LoVo (cell line): Measurements from ENCODE around the gene SHB.

Experiments
- DNase-seq: peaks from one replicate; pipeline ENCODE4 v3.0.0-alpha.2; 2016; ENCODE audit warnings: low spot score

Gene SHB

DNA sequence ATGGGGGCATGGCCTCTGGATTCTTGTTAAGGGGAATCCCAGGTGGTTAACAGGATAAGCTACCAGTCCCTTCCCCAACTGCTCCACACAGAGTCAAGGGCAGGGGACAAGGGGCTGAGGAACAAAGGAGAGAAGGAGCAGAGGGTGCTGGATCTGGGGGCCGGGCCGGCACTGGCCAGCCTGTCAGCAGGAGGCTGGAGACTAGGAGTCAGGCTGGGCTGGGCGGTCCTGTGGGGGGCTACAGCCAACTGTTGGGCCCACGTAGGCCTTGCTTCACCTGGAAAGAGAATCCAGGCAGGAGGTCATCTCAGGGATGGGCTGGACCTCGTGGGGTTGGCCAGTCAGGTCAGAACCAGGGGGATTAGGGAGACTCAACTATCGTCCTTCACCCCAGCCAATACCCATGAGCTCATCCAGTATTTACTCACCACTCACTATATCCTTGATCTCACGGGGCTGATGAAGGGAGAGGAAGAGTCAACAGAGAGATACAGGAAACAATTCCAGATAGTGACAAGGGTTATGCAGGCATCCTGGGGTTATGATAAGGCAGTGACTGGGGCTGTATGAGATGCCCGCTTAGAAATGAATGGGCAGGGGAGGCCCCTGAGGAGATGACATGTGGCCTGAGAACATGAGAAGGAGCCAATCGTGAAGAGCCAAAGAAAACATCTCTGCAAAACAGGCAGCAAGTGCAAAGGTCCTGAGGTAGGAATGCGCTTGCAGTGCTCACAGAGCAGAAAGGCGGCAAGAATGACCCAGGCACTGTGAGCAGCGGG, 117.2 kb downstream of the SHB start:
- DNase-seq, result no peak

DNA sequence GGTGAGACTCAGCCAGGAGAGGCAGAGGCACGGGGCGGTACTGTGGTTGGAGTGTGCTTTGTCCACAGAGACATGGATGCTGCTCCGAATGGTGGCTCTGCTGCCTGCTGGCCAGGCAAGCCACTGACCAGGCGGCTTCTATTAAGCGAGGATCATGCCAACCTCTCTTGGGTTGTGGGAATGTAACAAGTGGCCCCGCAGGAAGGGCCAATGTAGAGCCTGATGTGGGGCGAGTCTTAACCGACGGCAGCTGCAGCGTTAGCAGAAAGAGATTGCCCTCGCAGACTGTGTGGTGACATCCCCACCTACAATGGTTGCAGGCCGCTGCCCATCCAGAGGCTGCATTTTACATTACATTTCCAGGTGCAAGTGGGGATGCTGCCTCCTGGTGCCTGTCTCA, 118.5 kb downstream of the SHB start:
- no peak for DNase-seq

DNA sequence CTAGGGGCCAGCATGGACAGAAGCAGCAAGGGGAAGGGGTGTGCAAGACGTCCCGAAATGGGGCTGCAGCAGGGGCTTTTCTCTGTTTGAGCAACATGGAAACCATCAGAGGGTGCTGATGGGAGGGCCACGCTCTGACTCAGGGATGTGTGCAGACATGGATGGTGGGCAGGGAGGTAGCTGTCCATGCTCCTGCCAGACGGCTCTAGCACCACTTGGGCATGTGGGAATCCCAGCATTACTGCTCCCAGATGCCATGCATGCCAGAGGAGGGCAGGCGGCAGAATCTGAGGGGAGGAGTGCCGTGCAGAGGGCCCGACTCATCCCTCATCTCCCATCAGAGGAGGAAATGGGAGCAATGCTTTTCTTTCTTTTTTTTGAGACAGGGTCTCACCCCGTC, 119.5 kb downstream of the SHB start:
- no peak for DNase-seq

DNA sequence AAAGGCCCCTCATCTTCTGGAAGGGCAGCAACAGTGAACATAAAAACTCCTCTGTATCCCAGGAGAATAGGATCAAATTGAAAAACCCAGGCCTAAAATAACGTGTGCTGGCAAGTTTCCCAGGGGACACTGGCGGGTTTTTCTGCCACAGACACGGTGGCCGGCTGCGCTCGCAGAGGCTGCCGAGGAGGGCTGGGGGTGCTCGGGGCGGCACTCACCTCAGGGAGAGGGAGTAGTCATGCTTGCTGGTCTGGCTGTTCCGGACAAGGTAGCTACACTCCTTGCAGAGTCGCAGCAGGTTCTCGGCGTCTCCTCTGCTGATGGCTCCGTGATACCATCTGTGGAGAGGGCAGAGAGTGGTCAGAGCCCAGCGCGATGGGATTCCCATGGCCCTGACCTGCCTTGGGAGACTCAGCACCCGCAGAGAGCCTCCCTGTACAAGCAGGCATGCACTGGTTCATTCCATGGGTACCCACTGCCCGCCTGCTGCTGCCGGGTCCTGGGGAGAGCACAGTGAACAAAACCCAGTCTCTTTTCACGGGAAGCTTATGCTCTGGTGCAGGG, 120.5 kb downstream of the SHB start:
- no peak for DNase-seq

DNA sequence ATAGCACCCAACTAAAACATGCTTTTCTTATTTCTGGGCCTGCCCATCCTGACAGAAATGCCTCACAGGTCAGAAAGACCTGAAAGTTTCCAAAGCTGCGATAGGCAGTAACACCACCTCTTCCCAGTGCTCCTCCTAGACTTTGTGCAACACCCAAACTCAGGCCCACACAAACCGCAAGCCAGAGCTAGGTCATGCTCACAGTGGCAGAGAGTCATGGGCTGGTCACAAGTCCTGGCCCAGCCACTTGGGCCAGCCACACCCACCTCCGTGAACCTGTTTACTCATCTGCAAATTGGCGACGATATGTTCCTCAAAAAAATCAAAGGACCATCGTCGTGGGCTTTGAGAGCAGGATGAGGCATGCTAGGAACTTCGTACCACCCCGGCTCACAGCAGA, 121.0 kb downstream of the SHB start:
- DNase-seq, result no peak

DNA sequence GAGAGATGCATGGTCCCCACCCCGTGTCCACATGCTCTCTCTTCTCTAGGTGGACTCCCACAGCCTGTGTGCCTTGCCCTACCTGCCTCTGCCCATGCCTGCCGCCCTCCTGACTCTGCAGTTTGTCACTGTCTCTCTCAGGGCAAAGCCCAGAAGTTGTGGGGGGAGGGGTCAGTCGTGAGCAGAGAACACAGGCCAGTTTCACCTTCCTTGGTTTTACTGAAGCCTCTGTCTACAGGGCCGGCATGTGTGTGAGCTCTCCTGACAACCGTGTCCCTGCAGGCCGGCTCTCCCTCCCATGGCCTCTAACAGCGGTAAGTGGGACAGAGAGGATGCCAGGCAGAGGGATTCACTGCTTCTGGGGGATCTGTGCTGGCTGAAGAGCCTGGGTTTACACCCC, 121.6 kb downstream of the SHB start:
- DNase-seq, result no peak

DNA sequence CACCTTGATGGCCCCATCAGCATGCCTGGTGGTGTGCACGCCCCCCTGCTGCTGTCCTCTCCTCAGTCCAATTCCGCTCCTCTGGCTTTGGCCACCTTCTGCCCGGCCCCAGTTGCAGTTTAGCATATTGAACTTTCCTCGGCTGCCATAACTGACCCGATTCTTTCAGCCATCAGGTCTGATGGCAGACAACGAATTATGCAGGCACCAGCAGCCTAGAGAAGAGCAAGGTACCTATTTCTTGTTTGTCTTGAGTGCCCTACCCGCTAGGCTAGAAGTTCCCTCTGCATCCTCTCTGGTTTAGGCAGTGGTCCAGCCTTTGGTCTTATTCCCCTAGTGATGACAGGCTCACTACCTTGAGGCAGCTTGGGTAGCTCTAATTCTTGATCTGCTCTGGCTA, 122.1 kb downstream of the SHB start:
- no peak for DNase-seq

DNA sequence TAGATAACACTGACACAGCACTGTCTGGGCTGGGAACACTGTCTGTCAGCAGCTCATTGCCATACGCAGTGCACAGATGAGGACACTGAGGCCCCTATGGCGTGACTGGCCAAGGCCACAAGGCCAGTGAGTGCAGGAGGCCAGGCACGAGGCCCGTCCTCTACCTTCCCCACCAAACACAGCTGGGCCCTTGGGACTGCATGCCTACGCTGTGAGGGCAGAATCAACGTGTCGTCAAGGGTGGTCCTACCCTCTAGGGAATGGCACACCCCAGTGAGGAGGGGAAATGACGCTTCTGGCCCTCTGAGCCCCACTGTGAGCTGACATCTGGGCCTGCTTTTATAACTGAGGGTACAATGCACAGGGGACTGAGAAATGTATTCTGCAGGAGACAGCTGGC, 123.0 kb downstream of the SHB start:
- DNase-seq, result no peak

DNA sequence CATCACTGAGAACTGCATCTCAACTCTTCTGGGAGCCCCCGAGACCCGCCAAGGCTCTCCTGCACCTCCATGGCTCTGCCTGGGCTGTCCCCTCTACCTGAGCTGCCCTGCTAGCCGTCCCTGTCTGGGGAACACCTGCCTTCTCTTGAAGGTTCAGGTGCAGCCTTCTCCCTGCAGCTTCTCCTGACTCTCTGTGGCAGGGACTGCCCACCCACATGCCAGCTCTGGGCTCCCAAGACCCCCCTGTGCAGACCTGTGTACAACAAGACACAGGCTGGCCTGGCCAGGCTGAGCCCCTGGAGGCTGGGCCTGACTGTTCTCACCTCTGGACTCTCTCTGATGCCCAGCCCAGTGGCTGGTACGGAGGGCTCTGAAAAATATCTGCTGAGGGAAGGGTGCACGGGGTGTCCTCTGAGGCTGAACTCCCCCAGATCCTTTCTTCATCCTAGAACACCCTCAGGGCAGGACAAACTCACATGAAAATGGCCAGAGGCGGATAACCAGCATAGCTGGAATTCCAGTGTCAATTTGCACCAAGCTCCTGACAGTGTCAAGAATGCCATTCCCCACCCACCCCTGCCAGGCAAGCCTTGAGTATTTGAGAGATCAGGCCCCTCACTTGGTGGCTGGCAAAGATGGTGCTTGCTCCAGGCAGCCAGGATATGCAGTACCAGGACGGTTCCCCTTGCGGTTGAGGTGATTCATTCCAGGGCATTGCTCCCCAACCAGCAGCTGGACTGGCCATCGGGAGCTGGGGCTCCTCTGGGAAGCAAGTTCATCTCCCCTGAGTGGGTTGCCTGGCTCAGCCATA, 124.2 kb downstream of the SHB start:
- DNase-seq, result no peak

DNA sequence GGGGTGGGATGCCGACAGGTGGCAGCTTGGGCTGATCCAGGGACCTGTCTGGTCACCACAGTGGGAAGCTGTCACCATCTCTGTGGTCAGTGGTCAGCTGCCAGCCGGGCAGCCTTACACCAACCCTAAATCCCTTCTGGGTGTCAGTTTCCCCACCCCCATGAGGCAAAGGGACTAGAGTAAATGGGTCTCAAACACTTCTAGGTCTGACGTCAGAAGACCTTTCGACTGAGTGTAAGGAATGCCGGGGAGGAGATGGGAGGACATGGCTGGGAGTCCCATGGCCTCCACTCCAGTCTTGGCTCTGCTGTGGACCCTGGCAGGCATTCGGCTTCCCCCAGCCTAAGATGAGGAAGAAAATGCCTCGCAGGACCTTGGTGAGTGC, 124.8 kb downstream of the SHB start:
- no peak for DNase-seq

DNA sequence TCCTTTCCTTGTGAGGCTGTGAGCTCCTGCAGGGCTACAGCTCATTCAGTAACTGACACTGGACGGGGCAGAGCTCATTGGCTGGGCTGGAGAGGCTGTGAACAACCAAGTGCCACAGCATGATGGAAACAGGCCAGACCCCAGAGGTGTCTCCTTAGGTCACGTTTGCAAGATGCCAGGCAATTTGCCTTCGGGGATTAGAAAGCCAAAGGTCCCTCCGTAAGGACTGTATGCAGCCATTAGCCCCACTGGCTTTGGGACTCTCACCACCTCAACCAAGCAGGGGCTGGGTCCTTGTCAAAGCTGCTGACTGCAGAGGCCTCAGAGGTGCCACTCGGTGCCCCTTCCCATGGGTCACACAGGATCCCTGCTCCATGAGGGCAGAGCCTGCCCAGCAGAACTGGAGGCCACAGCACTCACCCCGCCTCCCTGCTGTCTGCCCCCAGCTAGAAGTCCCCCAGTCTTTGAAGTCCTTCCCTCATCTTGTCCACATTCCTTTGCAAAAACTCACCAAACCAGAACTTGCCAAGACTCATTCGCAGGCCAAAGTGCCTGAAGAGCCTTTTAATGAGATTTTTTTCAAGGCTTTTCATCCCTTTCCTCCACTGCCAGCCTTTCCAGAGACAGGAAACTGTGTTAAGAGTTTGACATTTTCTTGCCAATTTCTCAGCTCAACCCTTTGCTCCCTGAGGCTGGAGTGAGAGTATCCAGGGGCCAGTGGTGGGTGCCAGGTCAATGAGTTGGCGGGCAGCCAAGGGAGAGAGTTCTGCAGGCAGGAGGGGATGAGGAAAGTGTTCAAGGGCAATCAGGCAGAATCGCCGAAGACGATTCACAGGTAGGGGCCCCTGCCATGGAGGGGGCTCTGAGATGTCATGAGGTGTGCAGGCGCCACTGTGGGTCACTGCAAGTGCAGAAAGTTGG, 125.4 kb downstream of the SHB start:
- no peak for DNase-seq

DNA sequence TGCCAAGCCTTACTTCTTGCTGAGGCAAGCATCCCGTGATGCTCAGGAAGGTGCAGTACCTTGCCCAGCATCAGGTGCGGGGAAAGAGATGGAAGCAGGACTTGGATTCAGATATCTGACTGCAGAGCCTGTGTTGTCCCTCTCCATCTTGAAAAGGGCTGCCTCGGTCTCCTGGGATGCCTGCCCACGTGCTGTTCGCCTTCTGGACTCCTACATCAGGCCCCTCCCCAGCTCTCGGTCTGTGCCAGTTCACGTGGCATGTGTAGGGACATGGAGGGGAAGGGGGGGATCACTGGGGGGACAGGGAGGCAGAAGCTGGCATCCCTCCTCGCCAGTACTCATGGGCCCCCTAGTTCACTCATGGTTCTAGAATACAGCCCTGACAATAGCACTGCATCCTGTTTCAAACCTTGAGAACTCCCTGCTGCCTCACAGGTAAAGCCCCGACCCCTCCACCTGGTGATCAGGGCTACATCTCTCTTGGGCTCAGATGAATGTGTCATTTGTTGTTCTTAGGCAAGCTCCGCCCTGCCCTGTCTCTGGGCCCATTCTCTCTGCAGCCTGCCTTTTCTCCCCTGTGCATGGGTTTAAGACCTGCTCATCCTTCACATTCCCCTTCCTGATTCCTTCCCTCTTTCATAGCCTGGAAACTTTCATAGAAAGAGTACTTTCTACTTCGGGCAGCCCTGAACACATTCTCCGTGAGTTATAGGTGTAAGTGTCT, 126.2 kb downstream of the SHB start:
- DNase-seq, result no peak

DNA sequence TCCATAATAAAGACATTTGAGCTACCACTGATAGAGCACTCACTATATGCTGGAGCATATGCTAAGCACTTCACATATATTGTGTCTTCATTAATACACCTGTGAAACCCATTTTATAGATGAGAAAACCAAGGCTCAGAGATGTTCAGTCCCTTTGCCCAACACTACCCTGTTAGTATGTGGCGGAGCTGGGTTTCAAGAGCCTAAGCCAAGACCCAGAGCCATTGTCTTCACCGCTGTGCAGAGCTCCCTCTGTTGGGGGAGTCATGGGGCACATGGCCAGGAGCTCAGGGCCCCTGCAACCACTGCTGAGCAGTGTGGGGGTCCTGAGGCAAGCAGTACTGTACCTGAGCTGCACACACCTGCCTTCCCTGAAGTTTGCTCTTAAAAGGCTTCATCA, 127.8 kb downstream of the SHB start:
- no peak for DNase-seq

DNA sequence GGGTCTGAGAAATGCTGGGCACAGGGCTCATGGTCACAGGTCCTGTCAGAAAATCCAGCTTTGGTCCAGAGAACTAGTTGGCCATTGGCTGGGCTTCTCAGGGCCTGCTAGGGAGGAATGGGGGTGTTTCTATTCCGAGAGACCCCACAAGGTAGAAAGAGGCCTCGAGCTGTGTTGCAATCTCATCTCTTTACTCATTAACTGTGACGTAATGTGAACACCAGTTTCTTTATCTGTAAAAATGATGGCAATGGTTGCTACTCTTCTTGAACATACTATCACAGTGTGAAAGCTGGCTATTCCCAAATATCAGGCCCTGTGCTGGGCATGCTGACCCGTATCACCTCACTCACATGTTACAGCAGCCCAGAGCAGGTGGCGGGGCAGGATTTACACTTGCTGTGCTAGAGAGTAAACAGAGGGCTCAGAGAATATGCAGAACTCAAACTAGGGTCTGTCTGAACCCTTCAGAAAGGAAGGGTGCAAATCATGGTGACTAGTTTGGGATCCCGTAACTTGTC, 129.4 kb downstream of the SHB start:
- DNase-seq, result no peak

DNA sequence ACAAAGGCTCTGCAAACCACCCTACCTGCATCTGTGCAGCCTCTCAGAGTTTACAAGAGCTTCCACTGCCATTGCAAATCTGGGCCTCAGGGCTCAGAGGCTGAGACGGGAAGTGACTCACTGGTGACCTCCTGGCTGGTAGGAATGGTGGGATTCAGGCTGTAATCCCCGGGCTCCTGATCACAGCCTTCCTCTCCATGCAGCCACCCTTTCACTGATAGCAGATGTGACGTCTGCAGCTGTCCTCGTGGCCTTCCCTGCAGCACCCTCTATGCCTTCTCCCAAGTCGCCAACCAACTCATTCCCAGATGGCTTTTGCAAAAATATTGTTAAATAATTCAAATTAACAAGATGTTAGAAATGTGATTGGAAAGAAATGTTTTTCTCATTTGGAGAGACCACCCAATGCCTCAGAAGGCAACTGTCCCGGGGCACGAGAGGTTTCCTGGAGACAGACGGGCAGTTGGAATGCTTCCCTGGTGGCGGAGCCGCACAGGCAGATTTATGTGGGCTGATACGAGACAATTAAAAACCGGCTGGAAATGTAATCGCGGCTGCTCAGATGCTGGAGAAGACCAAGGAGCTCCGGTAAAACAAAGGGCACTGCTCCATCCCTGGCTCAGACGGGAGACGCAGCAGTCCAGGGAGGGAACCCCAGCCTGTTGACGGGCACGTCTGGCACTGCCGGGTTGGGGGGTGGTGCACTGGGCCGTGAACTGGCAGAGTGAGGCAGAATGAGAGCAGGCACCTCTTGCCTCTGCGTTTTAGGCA, 130.7 kb downstream of the SHB start:
- DNase-seq, result no peak

DNA sequence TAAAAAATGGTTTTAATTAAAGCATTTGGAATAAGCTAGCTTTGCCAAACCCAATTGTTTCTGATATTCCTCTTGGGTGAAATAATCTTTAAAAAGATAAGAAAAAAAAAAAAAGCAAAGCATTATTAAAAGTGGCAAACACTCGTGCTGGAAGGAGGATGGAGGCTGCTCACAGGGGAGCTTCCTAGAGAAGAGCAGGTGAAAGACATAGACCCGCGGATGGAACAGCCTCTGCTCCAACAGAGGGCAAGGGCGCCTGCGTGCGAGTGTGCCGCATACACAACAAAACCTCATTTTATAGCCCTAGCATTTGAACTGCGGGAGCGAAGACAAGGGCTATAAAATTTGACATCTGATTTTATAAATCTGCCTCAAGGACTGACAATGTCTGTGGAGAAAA, 131.7 kb downstream of the SHB start:
- no peak for DNase-seq

DNA sequence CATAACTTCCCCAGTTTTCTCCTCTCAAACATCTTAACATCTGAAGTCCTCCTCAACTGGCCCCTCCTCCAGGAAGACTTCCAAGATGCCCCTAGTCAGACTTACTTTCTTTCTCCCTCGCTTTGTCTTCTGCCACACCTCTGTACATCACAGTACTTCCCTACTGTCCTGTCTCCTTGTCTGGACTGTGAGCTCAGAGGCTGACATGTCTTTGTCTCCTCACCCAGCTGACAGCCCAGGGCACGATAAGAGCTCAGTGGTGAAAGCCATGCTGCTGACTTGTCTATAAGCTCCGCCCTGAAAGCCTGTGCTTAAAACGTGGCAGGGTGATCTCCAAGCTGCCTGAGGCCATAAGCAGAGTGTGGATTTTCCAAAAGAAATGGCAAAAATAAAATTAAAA, 132.1 kb downstream of the SHB start:
- DNase-seq, result no peak

DNA sequence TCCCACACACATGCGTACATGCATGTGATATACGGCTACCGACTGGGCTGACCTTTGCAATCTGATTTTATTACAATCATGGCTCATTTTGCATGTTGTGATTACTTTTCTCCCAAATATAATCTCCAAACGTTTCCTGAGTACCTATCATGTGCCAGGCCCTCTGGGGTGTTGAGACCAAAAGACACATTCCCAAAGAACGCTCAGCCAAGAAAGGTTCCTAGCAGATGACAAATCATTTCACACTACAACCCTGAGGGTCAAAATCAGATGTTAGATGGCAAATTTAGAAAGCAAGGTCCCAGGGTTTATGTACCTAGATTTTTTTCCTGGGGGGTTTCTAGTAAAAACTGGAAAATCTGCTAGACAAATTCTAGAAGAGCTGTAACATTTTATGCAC, 132.7 kb downstream of the SHB start:
- DNase-seq, result no peak

DNA sequence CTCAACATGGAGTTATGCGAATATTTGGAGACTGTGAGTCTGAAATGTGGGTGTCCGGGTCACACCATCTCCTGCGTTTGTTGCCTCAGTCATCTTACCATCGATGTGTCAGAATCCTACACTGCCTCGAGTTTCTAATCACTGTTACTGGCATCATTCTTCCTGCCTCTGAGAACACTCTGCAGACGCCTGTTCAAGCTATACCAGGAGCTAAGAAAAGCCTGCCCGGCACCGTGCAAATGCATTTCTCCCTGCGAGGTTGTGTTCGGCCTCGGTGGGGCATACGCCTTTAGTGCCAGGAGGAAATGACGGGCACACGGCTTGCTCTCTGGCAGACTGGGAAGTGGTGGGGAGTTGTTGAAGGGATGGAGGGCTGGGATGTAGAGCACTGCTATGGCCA, 133.9 kb downstream of the SHB start:
- no peak for DNase-seq

DNA sequence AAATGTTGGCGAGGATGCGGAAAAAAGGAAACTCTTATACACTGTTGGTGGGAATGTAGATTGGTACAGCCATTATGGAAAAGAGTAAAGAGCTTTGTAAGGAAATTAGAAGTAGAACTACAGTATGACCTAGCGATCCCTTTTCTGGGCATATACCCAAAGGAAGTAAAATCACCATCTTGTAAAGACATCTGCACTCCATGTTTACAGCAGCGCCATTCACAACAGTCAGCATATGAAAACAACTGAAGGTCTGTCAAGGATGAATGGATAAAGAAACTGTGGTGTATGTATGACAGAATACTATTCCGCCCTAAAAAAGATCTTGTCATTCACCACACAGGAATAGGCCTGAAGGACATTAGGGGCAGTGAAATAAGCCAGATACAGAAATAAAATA, 137.4 kb downstream of the SHB start:
- no peak for DNase-seq

DNA sequence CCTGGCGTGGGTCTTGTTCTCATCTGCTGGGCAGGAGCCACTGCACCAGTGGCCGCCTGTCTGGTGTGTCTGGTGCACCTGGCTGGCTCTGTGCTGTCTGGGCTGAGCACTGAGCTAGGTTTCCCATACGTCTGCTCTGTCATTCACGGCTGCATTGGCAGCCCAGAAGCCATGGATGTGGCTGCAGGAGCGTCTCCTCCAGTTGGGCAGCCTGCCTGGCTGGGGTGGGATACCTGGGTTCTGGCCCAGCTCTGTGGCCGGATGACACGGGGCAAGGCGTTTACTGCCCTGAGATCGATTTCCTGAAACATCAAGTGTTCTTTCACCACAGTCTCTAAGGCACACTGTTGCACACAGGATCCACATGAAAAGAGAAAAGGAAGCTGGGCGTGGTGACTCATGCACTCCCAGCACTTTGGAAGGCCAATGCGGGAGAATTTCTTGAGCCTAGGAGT, 139.6 kb downstream of the SHB start:
- no peak for DNase-seq
